IPS-18a (cell line): ENCODE results near the gene RBP5.

ENCODE experiments used
- H3K27ac ChIP-seq: one replicate; pipeline ENCODE4 v1.5.1; 2013; ENCODE audit warnings: low read length
- H3K27me3 ChIP-seq: one replicate; pipeline ENCODE4 v1.6.1; 2013; ENCODE audit warnings: mild to moderate bottlenecking, low read length; ENCODE audit not compliant: control insufficient read depth, insufficient read depth
- H3K36me3 ChIP-seq: one replicate; pipeline ENCODE4 v1.6.1; 2013; ENCODE audit warnings: low read depth, low read length; ENCODE audit not compliant: control insufficient read depth
- H3K4me1 ChIP-seq: one replicate; pipeline ENCODE4 v1.6.1; 2013; ENCODE audit warnings: low read depth, low read length; ENCODE audit not compliant: control insufficient read depth
- H3K4me3 ChIP-seq: one replicate; pipeline ENCODE4 v1.5.1; 2013; ENCODE audit warnings: low read length
- H3K9ac ChIP-seq: one replicate; pipeline ENCODE4 v1.6.1; 2013; ENCODE audit warnings: mild to moderate bottlenecking, low read length, moderate library complexity
- H3K9me3 ChIP-seq: one replicate; pipeline ENCODE4 v1.6.1; 2013; ENCODE audit warnings: low read depth, low read length; ENCODE audit not compliant: control insufficient read depth

RBP5 gene

GRCh38 chr12:7144414-7145120, 15.9 kb upstream of the RBP5 start:
- no peak overlapping the region for H3K4me3 ChIP-seq
- no peak overlapping the region for H3K9ac ChIP-seq
- H3K27me3 ChIP-seq, result no peaks in the 10 kb centered on the region
- no peak overlapping the region for H3K27ac ChIP-seq
- H3K9me3 ChIP-seq, result no peaks in the 10 kb centered on the region
- no peaks in the 10 kb centered on the region for H3K36me3 ChIP-seq
- H3K4me1 ChIP-seq, result no peaks in the 10 kb centered on the region

- H3K27ac ChIP-seq, result no peak overlapping the region
These were observed 14.9 kb upstream of the RBP5 start for GRCh38 chr12:7143564-7143963.

GRCh38 chr12:7142809-7143465, 14.2 kb upstream of the RBP5 start:
- no peak overlapping the region for H3K27ac ChIP-seq
- H3K4me3 ChIP-seq, result no peak overlapping the region
- no peaks in the 10 kb centered on the region for H3K4me1 ChIP-seq
- no peak overlapping the region for H3K9ac ChIP-seq
- no peaks in the 10 kb centered on the region for H3K27me3 ChIP-seq
- no peaks in the 10 kb centered on the region for H3K9me3 ChIP-seq
- H3K36me3 ChIP-seq, result no peaks in the 10 kb centered on the region

More at GRCh38 chr12:7143564-7143963, 14.9 kb upstream of the RBP5 start:
- Histone ChIP-seq H3K4me3 (no peak overlapping the region), H3K9me3 (no peaks in the 10 kb centered on the region), H3K36me3 (no peaks in the 10 kb centered on the region), H3K9ac (no peak overlapping the region), H3K27me3 (no peaks in the 10 kb centered on the region), H3K4me1 (no peaks in the 10 kb centered on the region)

- no peaks in the 10 kb centered on the region for H3K27me3 ChIP-seq
- no peak overlapping the region for H3K9ac ChIP-seq
- no peak overlapping the region for H3K27ac ChIP-seq
- H3K36me3 ChIP-seq, result peaks cover 2% of the 10 kb centered on the region
- H3K4me1 ChIP-seq, result no peaks in the 10 kb centered on the region
- H3K9me3 ChIP-seq, result no peaks in the 10 kb centered on the region
- no peak overlapping the region for H3K4me3 ChIP-seq
These were observed 13.5 kb upstream of the RBP5 start for GRCh38 chr12:7142056-7142644.

- Histone ChIP-seq H3K9ac (no peak overlapping the region), H3K27ac (no peak overlapping the region), H3K27me3 (no peaks in the 10 kb centered on the region), H3K36me3 (peaks cover 8% of the 10 kb centered on the region), H3K9me3 (no peaks in the 10 kb centered on the region), H3K4me1 (no peaks in the 10 kb centered on the region), H3K4me3 (no peak overlapping the region)
These were observed 12.8 kb upstream of the RBP5 start for GRCh38 chr12:7141351-7142005.

- peaks cover 12% of the 10 kb centered on the region for H3K36me3 ChIP-seq
- H3K9me3 ChIP-seq, result no peaks in the 10 kb centered on the region
- no peak overlapping the region for H3K9ac ChIP-seq
- H3K4me3 ChIP-seq, result no peak overlapping the region
- no peaks in the 10 kb centered on the region for H3K27me3 ChIP-seq
- no peaks in the 10 kb centered on the region for H3K4me1 ChIP-seq
- H3K27ac ChIP-seq, result no peak overlapping the region
These were observed 10.5 kb upstream of the RBP5 start for GRCh38 chr12:7139200-7139599.

GRCh38 chr12:7137908-7138307, 9.2 kb upstream of the RBP5 start:
- Histone ChIP-seq H3K36me3 (peaks cover 12% of the 10 kb centered on the region), H3K27ac (no peak overlapping the region), H3K9me3 (no peaks in the 10 kb centered on the region), H3K4me3 (no peak overlapping the region), H3K4me1 (no peaks in the 10 kb centered on the region), H3K27me3 (no peaks in the 10 kb centered on the region), H3K9ac (no peak overlapping the region)

GRCh38 chr12:7136676-7137075, 8.0 kb upstream of the RBP5 start:
- Histone ChIP-seq H3K27me3 (no peaks in the 10 kb centered on the region), H3K27ac (no peak overlapping the region), H3K36me3 (peaks cover 12% of the 10 kb centered on the region), H3K9me3 (no peaks in the 10 kb centered on the region), H3K4me3 (no peak overlapping the region), H3K4me1 (no peaks in the 10 kb centered on the region), H3K9ac (no peak overlapping the region)

GRCh38 chr12:7136071-7136470, 7.4 kb upstream of the RBP5 start:
- Histone ChIP-seq H3K36me3 (peaks cover 12% of the 10 kb centered on the region), H3K9ac (no peak overlapping the region), H3K4me1 (no peaks in the 10 kb centered on the region), H3K4me3 (no peak overlapping the region), H3K27me3 (no peaks in the 10 kb centered on the region), H3K27ac (no peak overlapping the region), H3K9me3 (no peaks in the 10 kb centered on the region)

- Histone ChIP-seq H3K36me3 (peaks cover 12% of the 10 kb centered on the region), H3K9ac (no peak overlapping the region), H3K27ac (no peak overlapping the region), H3K27me3 (no peaks in the 10 kb centered on the region), H3K4me3 (no peak overlapping the region), H3K9me3 (no peaks in the 10 kb centered on the region), H3K4me1 (peaks cover under 1% of the 10 kb centered on the region)
These were observed 5.9 kb upstream of the RBP5 start for GRCh38 chr12:7134396-7135166.

- Histone ChIP-seq H3K4me3 (peak overlapping the region; percentile 72), H3K4me1 (peaks cover 7% of the 10 kb centered on the region), H3K9me3 (no peaks in the 10 kb centered on the region), H3K27ac (no peak overlapping the region), H3K27me3 (peaks cover 11% of the 10 kb centered on the region), H3K9ac (no peak overlapping the region), H3K36me3 (peaks cover 4% of the 10 kb centered on the region)
These were observed 2.8 kb upstream of the RBP5 start for GRCh38 chr12:7131502-7131866.
